Ectodermal cell (in vitro differentiated cells): ENCODE measurements around the gene TCF4.

Experiments
- H3K27ac ChIP-seq: 2 replicates; pipeline ENCODE4 v1.7.0; 2013; ENCODE audit warnings: mild to moderate bottlenecking, low read depth, low read length; ENCODE audit not compliant: insufficient read depth, poor library complexity, severe bottlenecking
- H3K27me3 ChIP-seq: 2 replicates; pipeline ENCODE4 v1.7.0; 2013; ENCODE audit warnings: mild to moderate bottlenecking, low read length; ENCODE audit not compliant: insufficient read depth, control insufficient read depth, poor library complexity, severe bottlenecking
- H3K36me3 ChIP-seq: one replicate; pipeline ENCODE4 v1.7.0; 2013; ENCODE audit warnings: low read length; ENCODE audit not compliant: control insufficient read depth, insufficient read depth
- H3K4me1 ChIP-seq: one replicate; pipeline ENCODE4 v1.7.0; 2013; ENCODE audit warnings: low read length; ENCODE audit not compliant: control insufficient read depth, insufficient read depth
- H3K4me3 ChIP-seq: 2 replicates; pipeline ENCODE4 v1.7.0; 2013; ENCODE audit warnings: low read depth, low read length, control low read depth; ENCODE audit not compliant: insufficient read depth
- H3K9me3 ChIP-seq: 2 replicates; pipeline ENCODE4 v1.7.0; 2013; ENCODE audit warnings: mild to moderate bottlenecking, low read length, moderate library complexity; ENCODE audit not compliant: control insufficient read depth
- WGBS, 2 experiments: methylation state at CpG; one replicate each; pipeline ENCODE4 v1.1.7; 2013; ENCODE audit warnings: missing lambda C conversion rate in 2 of 2; 5-methylcytosine and 5-hydroxymethylcytosine counted together

TCF4 gene

GRCh38 chr18:55384551-55385275 is 203.3 kb downstream of the TCF4 start:
- Histone ChIP-seq H3K27ac (no peak overlapping the region), H3K27me3 (no peaks in the 10 kb centered on the region), H3K4me1 (no peaks in the 10 kb centered on the region), H3K9me3 (peaks cover 7% of the 10 kb centered on the region), H3K36me3 (no peaks in the 10 kb centered on the region), H3K4me3 (no peak overlapping the region)
- WGBS, 2 experiments: 71 to 73% methylated on average over 3 to 4 of the region's 4 CpGs

- H3K4me1 ChIP-seq: no peaks in the 10 kb centered on the region
- no peaks in the 10 kb centered on the region for H3K36me3 ChIP-seq
- no peak overlapping the region for H3K27ac ChIP-seq
- peaks cover 7% of the 10 kb centered on the region for H3K9me3 ChIP-seq
- H3K27me3 ChIP-seq: no peaks in the 10 kb centered on the region
- 92 to 98% methylated on average over 4 of the region's 4 CpGs for WGBS, 2 experiments
- H3K4me3 ChIP-seq: no peak overlapping the region
Measured at GRCh38 chr18:55384115-55384514, 203.9 kb downstream of the TCF4 start.

- 95 to 96% methylated on average over 2 of the region's 2 CpGs for WGBS, 2 experiments
Measured at GRCh38 chr18:55382277-55382805, 205.7 kb downstream of the TCF4 start.

GRCh38 chr18:55381277-55381676 is 206.7 kb downstream of the TCF4 start:
- Histone ChIP-seq H3K4me1 (no peaks in the 10 kb centered on the region), H3K36me3 (no peaks in the 10 kb centered on the region), H3K4me3 (no peak overlapping the region), H3K27ac (no peak overlapping the region), H3K9me3 (peaks cover 7% of the 10 kb centered on the region), H3K27me3 (no peaks in the 10 kb centered on the region)

More at GRCh38 chr18:55382277-55382805, 205.7 kb downstream of the TCF4 start:
- H3K27me3 ChIP-seq: no peaks in the 10 kb centered on the region
- no peaks in the 10 kb centered on the region for H3K36me3 ChIP-seq
- H3K9me3 ChIP-seq: peaks cover 7% of the 10 kb centered on the region
- no peak overlapping the region for H3K27ac ChIP-seq
- H3K4me1 ChIP-seq: no peaks in the 10 kb centered on the region
- H3K4me3 ChIP-seq: no peak overlapping the region

GRCh38 chr18:55380589-55380988 is 207.4 kb downstream of the TCF4 start:
- H3K9me3 ChIP-seq: peaks cover 7% of the 10 kb centered on the region
- H3K36me3 ChIP-seq: no peaks in the 10 kb centered on the region
- H3K27me3 ChIP-seq: no peaks in the 10 kb centered on the region
- H3K4me1 ChIP-seq: no peaks in the 10 kb centered on the region
- H3K4me3 ChIP-seq: no peak overlapping the region
- H3K27ac ChIP-seq: no peak overlapping the region
- WGBS, 2 experiments: 94 to 95% methylated on average over 6 to 7 of the region's 7 CpGs

GRCh38 chr18:55376387-55376786 is 211.6 kb downstream of the TCF4 start:
- 95 to 96% methylated on average over 2 of the region's 2 CpGs for WGBS, 2 experiments
- Histone ChIP-seq H3K4me3 (no peak overlapping the region), H3K27ac (no peak overlapping the region), H3K36me3 (no peaks in the 10 kb centered on the region), H3K4me1 (no peaks in the 10 kb centered on the region), H3K27me3 (no peaks in the 10 kb centered on the region), H3K9me3 (no peaks in the 10 kb centered on the region)

- Histone ChIP-seq H3K36me3 (no peaks in the 10 kb centered on the region), H3K27me3 (no peaks in the 10 kb centered on the region), H3K27ac (no peak overlapping the region), H3K9me3 (no peaks in the 10 kb centered on the region), H3K4me1 (no peaks in the 10 kb centered on the region), H3K4me3 (no peak overlapping the region)
- 95 to 98% methylated on average over 5 of the region's 5 CpGs for WGBS, 2 experiments
Measured at GRCh38 chr18:55375930-55376329, 212.1 kb downstream of the TCF4 start.

GRCh38 chr18:55374741-55375140 is 213.3 kb downstream of the TCF4 start:
- no peaks in the 10 kb centered on the region for H3K9me3 ChIP-seq
- no peak overlapping the region for H3K4me3 ChIP-seq
- H3K27ac ChIP-seq: no peak overlapping the region
- no peaks in the 10 kb centered on the region for H3K27me3 ChIP-seq
- H3K4me1 ChIP-seq: no peaks in the 10 kb centered on the region
- H3K36me3 ChIP-seq: no peaks in the 10 kb centered on the region
- 89 to 95% methylated on average over 1 of the region's 1 CpG for WGBS, 2 experiments

- H3K4me3 ChIP-seq: no peak overlapping the region
- no peaks in the 10 kb centered on the region for H3K36me3 ChIP-seq
- H3K4me1 ChIP-seq: no peaks in the 10 kb centered on the region
- no peaks in the 10 kb centered on the region for H3K27me3 ChIP-seq
- no peaks in the 10 kb centered on the region for H3K9me3 ChIP-seq
- H3K27ac ChIP-seq: no peak overlapping the region
- 93 to 95% methylated on average over 2 of the region's 2 CpGs for WGBS, 2 experiments
Measured at GRCh38 chr18:55372209-55372608, 215.8 kb downstream of the TCF4 start.

GRCh38 chr18:55370936-55371335 is 217.1 kb downstream of the TCF4 start:
- H3K4me3 ChIP-seq: no peak overlapping the region
- no peaks in the 10 kb centered on the region for H3K36me3 ChIP-seq
- no peaks in the 10 kb centered on the region for H3K9me3 ChIP-seq
- H3K27ac ChIP-seq: no peak overlapping the region
- no peaks in the 10 kb centered on the region for H3K4me1 ChIP-seq
- no peaks in the 10 kb centered on the region for H3K27me3 ChIP-seq
